ENCODE data around the gene CPPED1.

GRCh38 chr16:12833926-12834325 lies 30.2 kb upstream of the CPPED1 start:
- TF ChIP-seq POLR2A (IDR thresholded peaks at IDR 0.05; ENCODE audit: low read depth, low read length), result no peak
- TF ChIP-seq POLR2AphosphoS5 (IDR thresholded peaks at IDR 0.05; ENCODE audit: low read depth, low read length), result no peak
- no peak for TF ChIP-seq TAF1 (IDR thresholded peaks at IDR 0.05; ENCODE audit: low read depth, low read length)
